Ascending aorta (tissue), 2 donors: ENCODE measurements around the gene DEFB126. TPM values are rescaled to one million over a fixed set of nuclear protein-coding genes. Genes with fewer than 3 reads are reported as not detected.

ENCODE experiments used
- DNase-seq, 2 donors: peaks; one replicate each; pipeline ENCODE4 v3.0.0-alpha.2; 2019; ENCODE audit warnings: low spot score in 2 of 2
- H3K27ac ChIP-seq, 2 donors: fragments of 200-600 bp; sonication (generic); one replicate each; pipeline ENCODE4 v1.5.1; 2016 to 2017; ENCODE audit warnings: mild to moderate bottlenecking in 1 of 2
- H3K27me3 ChIP-seq: fragments of 200-600 bp; sonication (generic); one replicate; pipeline ENCODE4 v1.5.1; 2017
- H3K36me3 ChIP-seq, 2 donors: fragments of 200-600 bp; sonication (generic); one replicate each; pipeline ENCODE4 v1.5.1; 2016
- H3K4me1 ChIP-seq, 2 donors: fragments of 200-600 bp; sonication (generic); one replicate each; pipeline ENCODE4 v1.5.1; 2016 to 2017; ENCODE audit warnings: mild to moderate bottlenecking in 1 of 2
- H3K4me3 ChIP-seq, 2 donors: fragments of 200-600 bp; sonication (generic); one replicate each; pipeline ENCODE4 v1.5.1; 2016 to 2017; ENCODE audit warnings: mild to moderate bottlenecking in 1 of 2
- H3K9me3 ChIP-seq, 2 donors: fragments of 200-600 bp; sonication (generic); one replicate each; pipeline ENCODE4 v1.5.1; 2016
- CTCF ChIP-seq, 3 experiments: fragments of 200-600 bp in 2 of 3; fragments of 450-650 bp in 1 of 3; sonication (generic) in 2 of 3; IDR thresholded peaks; one replicate each; pipeline ENCODE4 v1.5.1; 2016 to 2019; ENCODE audit warnings: antibody characterized with exemption in 3 of 3, mild to moderate bottlenecking in 1 of 3, moderate library complexity in 1 of 3
- intact Hi-C: fragments of 100-400 bp; cut with DNase I; formaldehyde crosslinking; loops from one replicate; pipeline ENCODE4 v1.15.1; 2023
- total RNA-seq: library from RNA; depleted of rRNA; stranded (reverse); fragments of >200 nt; gene quantifications from one replicate; pipeline ENCODE4 v1.1.0, GENCODE V29; 2016

The DEFB126 gene
- total RNA-seq, 1 donor from 2014 or later = not detected

- intact Hi-C loops = no loop called here
- H3K9me3 ChIP-seq = no peaks in the 10 kb centered on the region
- DNase-seq = no peak
Measured at GRCh38 chr20:157154-157553, 14.8 kb downstream of the DEFB126 start, which contains the start of gene DEFB127. Gene DEFB127 (plus strand): TSS chr20:157454. CDS start chr20:157545, 91 bp downstream.

DNA sequence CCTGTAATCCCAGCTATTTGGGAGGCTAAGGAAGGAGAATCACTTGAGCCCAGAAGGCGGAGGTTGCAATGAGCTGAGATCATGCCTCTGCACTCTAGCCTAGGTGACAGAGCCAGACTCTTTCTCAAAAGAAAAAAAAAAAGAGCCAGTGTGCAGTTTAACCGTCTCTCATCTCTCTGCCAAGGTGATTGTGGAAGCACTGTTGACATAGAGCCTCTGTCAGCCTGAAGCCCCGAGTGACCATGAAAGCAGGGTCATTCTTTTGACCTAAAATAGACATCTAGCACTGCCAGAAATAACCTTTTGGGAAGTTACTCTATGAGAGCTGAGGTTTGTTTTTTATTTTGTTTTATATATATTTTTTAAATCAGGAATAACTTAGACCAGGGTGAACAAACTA, 22.2 kb downstream of the DEFB126 start:
- intact Hi-C loops = no loop called here
- no peaks in the 10 kb centered on the region for H3K4me1 ChIP-seq
- TF ChIP-seq CTCF (IDR thresholded peaks at IDR 0.05) = no peak
- no peak overlapping the region for H3K4me3 ChIP-seq
- no peaks in the 10 kb centered on the region for H3K36me3 ChIP-seq
- H3K27me3 ChIP-seq = no peaks in the 10 kb centered on the region
- no peak overlapping the region for H3K27ac ChIP-seq
- H3K9me3 ChIP-seq = no peaks in the 10 kb centered on the region
- DNase-seq = no peak

More at GRCh38 chr20:157154-157553, 14.8 kb downstream of the DEFB126 start, which contains the start of gene DEFB127:
- no peaks in the 10 kb centered on the region for H3K4me1 ChIP-seq
- no peak within 1 kb of the TSS for H3K4me3 ChIP-seq
- H3K27me3 ChIP-seq = no peaks in the 10 kb centered on the region
- TF ChIP-seq CTCF (IDR thresholded peaks at IDR 0.05) = no peak
- H3K36me3 ChIP-seq = no peaks in the 10 kb centered on the region
- no peak within 1 kb of the TSS for H3K27ac ChIP-seq

GRCh38 chr20:168876-169275, 26.5 kb downstream of the DEFB126 start:
- intact Hi-C loops = no loop called here
- no peaks in the 10 kb centered on the region for H3K9me3 ChIP-seq
- H3K36me3 ChIP-seq = no peaks in the 10 kb centered on the region
- no peaks in the 10 kb centered on the region for H3K27me3 ChIP-seq
- H3K4me1 ChIP-seq = no peaks in the 10 kb centered on the region
- no peak overlapping the region for H3K27ac ChIP-seq
- DNase-seq = no peak
- no peak overlapping the region for H3K4me3 ChIP-seq
- no peak for TF ChIP-seq CTCF (IDR thresholded peaks at IDR 0.05)

GRCh38 chr20:184288-184687, 41.9 kb downstream of the DEFB126 start:
- Histone ChIP-seq H3K4me3 (no peak overlapping the region), H3K4me1 (no peaks in the 10 kb centered on the region), H3K27me3 (no peaks in the 10 kb centered on the region), H3K27ac (no peak overlapping the region), H3K36me3 (no peaks in the 10 kb centered on the region), H3K9me3 (no peaks in the 10 kb centered on the region)
- no peak for DNase-seq
- TF ChIP-seq CTCF (IDR thresholded peaks at IDR 0.05) = no peak
- intact Hi-C loops = no loop called here

- Histone ChIP-seq H3K4me1 (no peaks in the 10 kb centered on the region), H3K27ac (no peak overlapping the region), H3K36me3 (no peaks in the 10 kb centered on the region), H3K9me3 (no peaks in the 10 kb centered on the region), H3K4me3 (no peak overlapping the region), H3K27me3 (no peaks in the 10 kb centered on the region)
- DNase-seq = no peak
- intact Hi-C loops = no loop called here
- TF ChIP-seq CTCF (IDR thresholded peaks at IDR 0.05) = no peak
Measured at GRCh38 chr20:187733-188132, 45.3 kb downstream of the DEFB126 start.

DNA sequence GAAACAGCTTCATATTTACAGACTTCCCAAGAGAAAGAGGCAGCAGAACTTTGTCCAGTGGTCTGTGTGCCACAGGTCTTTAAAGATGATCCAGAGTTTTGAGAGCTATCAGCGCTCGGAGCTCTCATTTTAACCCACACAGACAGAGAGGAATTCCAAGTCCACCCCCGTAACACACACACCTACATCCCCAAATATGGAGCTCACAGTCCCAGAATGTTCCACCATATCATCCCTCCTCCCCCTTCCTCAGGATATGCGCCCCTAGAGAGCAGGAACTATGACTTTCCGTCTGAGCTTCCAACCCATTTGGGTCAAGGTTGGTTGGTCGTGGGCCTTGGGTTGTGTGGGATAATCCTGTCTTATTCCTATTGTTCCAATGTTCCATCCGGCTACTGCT, 47.2 kb downstream of the DEFB126 start, which contains the start of gene DEFB128:
Gene DEFB128 (minus strand): TSS at position 101 of the 400 bp plus-strand sequence. CDS start 88 bp downstream, at position 13.
- TF ChIP-seq CTCF (IDR thresholded peaks at IDR 0.05) = no peak
- H3K4me1 ChIP-seq = no peaks in the 10 kb centered on the region
- H3K27ac ChIP-seq = no peak within 1 kb of the TSS
- no peak within 1 kb of the TSS for H3K4me3 ChIP-seq
- intact Hi-C loops = no loop called here
- H3K27me3 ChIP-seq = no peaks in the 10 kb centered on the region
- DNase-seq = no peak
- H3K36me3 ChIP-seq = no peaks in the 10 kb centered on the region
- no peaks in the 10 kb centered on the region for H3K9me3 ChIP-seq
